ENCODE measurements around the gene WDR27.

- TF ChIP-seq CTCF (conservative IDR thresholded peaks at IDR 0.05; ENCODE audit: low read length), result no peak
- no peak for TF ChIP-seq EZH2phosphoT487 (IDR thresholded peaks at IDR 0.05; ENCODE audit: borderline replicate concordance, low read depth, low read length)
These were observed 111.4 kb downstream of the WDR27 start for GRCh38 chr6:169590376-169590939.
